ENCODE data around the gene OR8A1. TPM values are rescaled to one million over a fixed set of nuclear protein-coding genes. Genes with fewer than 3 reads are reported as not detected.

The OR8A1 gene
- total and polyA plus RNA-seq, 2 experiments from 2014 or later = not detected

- H3K27ac ChIP-seq = no peak overlapping the region
- H4K20me1 ChIP-seq (ENCODE audit: insufficient read depth) = no peaks in the 10 kb centered on the region
- no peaks in the 10 kb centered on the region for H3K27me3 ChIP-seq (replicated peaks; ENCODE audit: insufficient read depth)
- DNase-seq = no peak
- H3K36me3 ChIP-seq (ENCODE audit: low read depth) = no peaks in the 10 kb centered on the region
- H3K9me2 ChIP-seq (ENCODE audit: insufficient read depth) = no peaks in the 10 kb centered on the region
- no peaks in the 10 kb centered on the region for H3F3A ChIP-seq (ENCODE audit: insufficient read depth)
- H3K4me3 ChIP-seq = no peak overlapping the region
- no peak overlapping the region for H2AFZ ChIP-seq
- H3K79me2 ChIP-seq (ENCODE audit: insufficient read depth) = no peaks in the 10 kb centered on the region
- H3K4me2 ChIP-seq (ENCODE audit: unreplicated experiment) = no peak overlapping the region
- WGBS, 2 experiments (ENCODE audit: low coverage in 1 of 2, low lambda C conversion rate in 2 of 2, missing lambda C conversion rate in 2 of 2) = 70% methylated on average over 6 of the region's 6 CpGs
- in situ Hi-C loops (cut with MboI) = no loop called here
- no peaks in the 10 kb centered on the region for H3K9me3 ChIP-seq (ENCODE audit: low read depth)
- H3K9ac ChIP-seq = no peak overlapping the region
- TF ChIP-seq EZH2phosphoT487 (IDR thresholded peaks at IDR 0.05; ENCODE audit: insufficient read depth, low read depth) (no peak), EZH2 (IDR thresholded peaks at IDR 0.05; ENCODE audit: insufficient read depth, poor library complexity, severe bottlenecking) (no peak)
- H3K4me1 ChIP-seq (ENCODE audit: insufficient read depth) = no peaks in the 10 kb centered on the region
Measured at GRCh38 chr11:124543145-124543544, 26.7 kb upstream of the OR8A1 start.

DNA sequence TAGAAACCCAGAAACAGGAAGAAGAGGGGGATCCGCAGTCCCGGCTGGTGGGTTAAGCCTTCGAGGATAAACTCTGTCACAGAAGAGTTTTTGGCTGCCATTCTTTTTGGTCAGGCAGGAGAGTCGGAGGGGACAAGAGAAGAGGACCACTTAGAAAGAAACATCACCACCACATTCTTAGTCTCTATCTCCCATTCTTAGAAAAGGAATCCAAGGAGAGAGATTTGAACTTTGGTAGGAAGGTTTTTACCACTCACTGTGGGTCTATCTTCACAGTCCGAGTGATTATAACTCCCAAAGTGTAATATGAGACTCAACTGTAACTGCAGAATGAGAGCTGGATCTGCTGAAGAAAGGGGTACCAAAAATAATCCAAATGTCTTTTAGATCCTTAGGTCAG is 26.2 kb upstream of the OR8A1 start, which contains the start of gene OR8B12:
OR8B12 (minus strand) TSS at position 101 of the 400 bp plus-strand sequence; CDS start at position 101, 0 bp downstream.
- H3K79me2 ChIP-seq (ENCODE audit: insufficient read depth) = no peaks in the 10 kb centered on the region
- H3K4me1 ChIP-seq (ENCODE audit: insufficient read depth) = no peaks in the 10 kb centered on the region
- H3K9me3 ChIP-seq (ENCODE audit: low read depth) = no peaks in the 10 kb centered on the region
- no peak within 1 kb of the TSS for H3K27ac ChIP-seq
- no peak within 1 kb of the TSS for H3K4me3 ChIP-seq
- no peaks in the 10 kb centered on the region for H3K27me3 ChIP-seq (replicated peaks; ENCODE audit: insufficient read depth)
- H3K9me2 ChIP-seq (ENCODE audit: insufficient read depth) = no peaks in the 10 kb centered on the region
- DNase-seq = no peak
- no peaks in the 10 kb centered on the region for H3K36me3 ChIP-seq (ENCODE audit: low read depth)
- no peak within 1 kb of the TSS for H2AFZ ChIP-seq
- no peaks in the 10 kb centered on the region for H4K20me1 ChIP-seq (ENCODE audit: insufficient read depth)
- H3K9ac ChIP-seq = no peak within 1 kb of the TSS
- TF ChIP-seq EZH2 (IDR thresholded peaks at IDR 0.05; ENCODE audit: insufficient read depth, poor library complexity, severe bottlenecking) = no peak
- no peak for TF ChIP-seq EZH2phosphoT487 (IDR thresholded peaks at IDR 0.05; ENCODE audit: insufficient read depth, low read depth)
- no peaks in the 10 kb centered on the region for H3F3A ChIP-seq (ENCODE audit: insufficient read depth)
- in situ Hi-C loops (cut with MboI) = no loop called here
- H3K4me2 ChIP-seq (ENCODE audit: unreplicated experiment) = no peak within 1 kb of the TSS
- WGBS, 2 experiments (ENCODE audit: low coverage in 1 of 2, low lambda C conversion rate in 2 of 2, missing lambda C conversion rate in 2 of 2) = 50 to 51% methylated on average over 5 of the region's 5 CpGs

DNA sequence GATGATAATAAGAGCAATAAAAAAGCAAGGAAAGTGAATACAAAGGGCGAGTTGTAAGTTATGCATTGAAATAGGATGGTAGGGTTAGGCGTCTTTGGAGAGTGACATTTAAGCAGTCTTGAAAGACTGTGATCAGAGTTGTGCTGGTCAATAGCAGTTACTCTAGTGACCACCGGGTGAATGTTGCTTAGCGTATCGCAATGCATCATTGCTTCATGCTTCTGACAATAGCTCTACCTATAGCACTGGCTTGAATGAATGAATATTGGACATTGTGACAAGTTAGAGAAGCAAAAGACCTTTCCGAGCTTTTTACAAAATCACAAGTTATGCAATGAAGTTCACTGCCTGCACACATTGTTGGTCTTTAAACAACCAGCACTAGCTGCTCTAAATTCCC is 18.6 kb upstream of the OR8A1 start:
- in situ Hi-C loops (cut with MboI) = no loop called here
- Histone ChIP-seq H3K79me2 (ENCODE audit: insufficient read depth) (no peaks in the 10 kb centered on the region), H3K9me2 (ENCODE audit: insufficient read depth) (no peaks in the 10 kb centered on the region), H3K36me3 (ENCODE audit: low read depth) (no peaks in the 10 kb centered on the region), H4K20me1 (ENCODE audit: insufficient read depth) (no peaks in the 10 kb centered on the region), H3K9me3 (ENCODE audit: low read depth) (no peaks in the 10 kb centered on the region), H3K27me3 (replicated peaks; ENCODE audit: insufficient read depth) (no peaks in the 10 kb centered on the region), H3K27ac (no peak overlapping the region), H2AFZ (no peak overlapping the region), H3K4me1 (ENCODE audit: insufficient read depth) (no peaks in the 10 kb centered on the region), H3K9ac (no peak overlapping the region), H3K4me3 (no peak overlapping the region), H3F3A (ENCODE audit: insufficient read depth) (no peaks in the 10 kb centered on the region), H3K4me2 (ENCODE audit: unreplicated experiment) (no peak overlapping the region)
- no peak for TF ChIP-seq EZH2 (IDR thresholded peaks at IDR 0.05; ENCODE audit: insufficient read depth, poor library complexity, severe bottlenecking)
- no peak for TF ChIP-seq EZH2phosphoT487 (IDR thresholded peaks at IDR 0.05; ENCODE audit: insufficient read depth, low read depth)
- 40 to 50% methylated on average over 6 of the region's 6 CpGs for WGBS, 2 experiments (ENCODE audit: low coverage in 1 of 2, low lambda C conversion rate in 2 of 2, missing lambda C conversion rate in 2 of 2)
- DNase-seq = no peak

- Histone ChIP-seq H3K9ac (no peak overlapping the region), H3K27me3 (replicated peaks; ENCODE audit: insufficient read depth) (no peaks in the 10 kb centered on the region), H3K4me3 (no peak overlapping the region), H3K27ac (no peak overlapping the region), H3K79me2 (ENCODE audit: insufficient read depth) (no peaks in the 10 kb centered on the region), H3K9me3 (ENCODE audit: low read depth) (no peaks in the 10 kb centered on the region), H3K36me3 (ENCODE audit: low read depth) (no peaks in the 10 kb centered on the region), H2AFZ (no peak overlapping the region), H3K4me1 (ENCODE audit: insufficient read depth) (no peaks in the 10 kb centered on the region), H3F3A (ENCODE audit: insufficient read depth) (no peaks in the 10 kb centered on the region), H3K4me2 (ENCODE audit: unreplicated experiment) (no peak overlapping the region), H3K9me2 (ENCODE audit: insufficient read depth) (no peaks in the 10 kb centered on the region), H4K20me1 (ENCODE audit: insufficient read depth) (no peaks in the 10 kb centered on the region)
- in situ Hi-C loops (cut with MboI) = no loop called here
- DNase-seq = no peak
- 38 to 42% methylated on average over 4 of the region's 4 CpGs for WGBS, 2 experiments (ENCODE audit: low coverage in 1 of 2, low lambda C conversion rate in 2 of 2, missing lambda C conversion rate in 2 of 2)
- no peak for TF ChIP-seq EZH2 (IDR thresholded peaks at IDR 0.05; ENCODE audit: insufficient read depth, poor library complexity, severe bottlenecking)
- no peak for TF ChIP-seq EZH2phosphoT487 (IDR thresholded peaks at IDR 0.05; ENCODE audit: insufficient read depth, low read depth)
Measured at GRCh38 chr11:124551987-124552386, 17.8 kb upstream of the OR8A1 start.

- Histone ChIP-seq H3K36me3 (ENCODE audit: low read depth) (no peaks in the 10 kb centered on the region), H3K79me2 (ENCODE audit: insufficient read depth) (no peaks in the 10 kb centered on the region), H3K4me2 (ENCODE audit: unreplicated experiment) (no peak overlapping the region), H3K4me3 (no peak overlapping the region), H3K4me1 (ENCODE audit: insufficient read depth) (no peaks in the 10 kb centered on the region), H3K9ac (no peak overlapping the region), H2AFZ (no peak overlapping the region), H3K9me2 (ENCODE audit: insufficient read depth) (no peaks in the 10 kb centered on the region), H3K27me3 (replicated peaks; ENCODE audit: insufficient read depth) (no peaks in the 10 kb centered on the region; the same call in 1 of the 2 replicates), H4K20me1 (ENCODE audit: insufficient read depth) (no peaks in the 10 kb centered on the region), H3K27ac (no peak overlapping the region), H3K9me3 (ENCODE audit: low read depth) (no peaks in the 10 kb centered on the region), H3F3A (ENCODE audit: insufficient read depth) (no peaks in the 10 kb centered on the region)
- no peak for DNase-seq
- no peak for TF ChIP-seq EZH2 (IDR thresholded peaks at IDR 0.05; ENCODE audit: insufficient read depth, poor library complexity, severe bottlenecking)
- no peak for TF ChIP-seq EZH2phosphoT487 (IDR thresholded peaks at IDR 0.05; ENCODE audit: insufficient read depth, low read depth)
- in situ Hi-C loops (cut with MboI) = no loop called here
- 4 to 15% methylated on average over 2 of the region's 2 CpGs for WGBS, 2 experiments (ENCODE audit: low coverage in 1 of 2, low lambda C conversion rate in 2 of 2, missing lambda C conversion rate in 2 of 2)
Measured at GRCh38 chr11:124556828-124557227, 13.0 kb upstream of the OR8A1 start.

Measured in GM23248 (cell line).